Small intestine (tissue), 7 donors: ENCODE measurements around the gene TMEM18. TPM values are rescaled to one million over a fixed set of nuclear protein-coding genes. Genes with fewer than 3 reads are reported as not detected.
A peak's percentile ranks its signal among the peaks of the same experiment; 100 is the strongest.

Source experiments
- DNase-seq, 2 donors: peaks; one replicate each; pipeline versions ENCODE4 v3.0.0 to v3.0.0-alpha.2; 2013
- FAIRE-seq: peaks from 2 replicates; lab custom pipeline; 2012; peaks lifted over from hg19 to GRCh38; lab: Jason Lieb, UNC
- H3K27ac ChIP-seq, 3 donors: one replicate each; pipeline ENCODE4 v1.5.1; 2013; ENCODE audit warnings: low read length in 2 of 3, mild to moderate bottlenecking in 2 of 3, control low read depth in 1 of 3, inconsistent platforms in 1 of 3, low read depth in 1 of 3, moderate library complexity in 1 of 3
- H3K27me3 ChIP-seq, 3 donors: one replicate each; pipeline ENCODE4 v1.6.1; 2013; ENCODE audit warnings: low read length in 3 of 3, inconsistent platforms in 1 of 3; ENCODE audit not compliant: control insufficient read depth in 3 of 3, insufficient read depth in 3 of 3
- H3K36me3 ChIP-seq, 3 donors: one replicate each; pipeline ENCODE4 v1.6.1; 2013; ENCODE audit warnings: low read length in 3 of 3, inconsistent platforms in 1 of 3, low read depth in 1 of 3, mild to moderate bottlenecking in 1 of 3, moderate library complexity in 1 of 3; ENCODE audit not compliant: control insufficient read depth in 3 of 3, insufficient read depth in 2 of 3
- H3K4me1 ChIP-seq, 3 donors: one replicate each; pipeline ENCODE4 v1.6.1; 2013; ENCODE audit warnings: low read length in 2 of 3, inconsistent platforms in 1 of 3, low read depth in 1 of 3, mild to moderate bottlenecking in 1 of 3, moderate library complexity in 1 of 3; ENCODE audit not compliant: control insufficient read depth in 3 of 3, insufficient read depth in 2 of 3
- H3K4me3 ChIP-seq, 3 donors: one replicate each; pipeline ENCODE4 v1.5.1; 2013; ENCODE audit warnings: low read length in 3 of 3, control low read depth in 1 of 3, inconsistent platforms in 1 of 3, low read depth in 1 of 3, mild to moderate bottlenecking in 1 of 3, moderate library complexity in 1 of 3
- H3K9me3 ChIP-seq, 2 donors: one replicate each; pipeline ENCODE4 v1.6.1; 2013; ENCODE audit warnings: low read depth in 1 of 2, low read length in 1 of 2; ENCODE audit not compliant: control insufficient read depth in 2 of 2, insufficient read depth in 1 of 2
- WGBS, 3 donors: extraction: QIAGEN DNeasy Blood & Tissue Kit; methylation state at CpG; one replicate each; pipeline ENCODE4 v1.1.7; 2013; 5-methylcytosine and 5-hydroxymethylcytosine counted together
- polyA plus RNA-seq, 4 donors: library from polyadenylated mRNA; stranded (reverse) in 3 of 4; unstranded in 1 of 4; fragments of 200-250 nt in 3 of 4; fragments of 120-200 nt in 1 of 4; gene quantifications; one replicate each; pipeline versions ENCODE4 v1.2.1 to v1.2.3, GENCODE V29; 2013
- donor health status: healthy with polysubstance abuse.
- donor health status: control.
- donor health status: control.
- donor health status: Bipolar disorder and iron deficiency.
- donor health status: healthy.

Gene TMEM18
- polyA plus RNA-seq, 4 donors: 22.1 to 30.9 (median 25.8) TPM

DNA sequence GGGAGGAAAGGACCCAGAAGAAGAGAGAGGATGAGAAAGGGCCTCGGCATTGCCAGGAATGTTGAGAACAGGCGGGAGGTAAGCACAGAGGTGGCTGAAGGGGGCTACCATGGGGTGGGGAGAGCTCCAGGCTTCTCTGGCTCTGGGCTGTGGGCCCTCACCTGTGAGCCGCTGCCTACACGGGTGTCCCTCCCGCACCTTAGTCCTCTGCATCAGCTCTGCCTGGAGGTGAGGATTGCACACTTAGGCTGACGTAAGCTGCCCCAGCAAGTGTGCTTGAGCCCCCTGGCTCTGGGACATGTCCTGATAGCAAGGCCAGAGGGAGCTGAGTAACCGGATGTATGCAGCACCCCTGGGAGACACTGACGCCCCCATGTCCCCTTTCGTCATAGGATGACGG lies 33.9 kb downstream of the TMEM18 start:
- Histone ChIP-seq H3K4me3 (no peak overlapping the region), H3K27me3 (peaks cover 0 to 1% (median 0%) of the 10 kb centered on the region in 3 donors), H3K4me1 (no peaks in the 10 kb centered on the region), H3K9me3 (no peaks in the 10 kb centered on the region), H3K27ac (no peak overlapping the region), H3K36me3 (no peaks in the 10 kb centered on the region)
- DNase-seq: no peak
- WGBS, 3 donors: 80 to 88% (median 86%) methylated on average over 10 of the region's 10 CpGs
- no peak for FAIRE-seq

DNA sequence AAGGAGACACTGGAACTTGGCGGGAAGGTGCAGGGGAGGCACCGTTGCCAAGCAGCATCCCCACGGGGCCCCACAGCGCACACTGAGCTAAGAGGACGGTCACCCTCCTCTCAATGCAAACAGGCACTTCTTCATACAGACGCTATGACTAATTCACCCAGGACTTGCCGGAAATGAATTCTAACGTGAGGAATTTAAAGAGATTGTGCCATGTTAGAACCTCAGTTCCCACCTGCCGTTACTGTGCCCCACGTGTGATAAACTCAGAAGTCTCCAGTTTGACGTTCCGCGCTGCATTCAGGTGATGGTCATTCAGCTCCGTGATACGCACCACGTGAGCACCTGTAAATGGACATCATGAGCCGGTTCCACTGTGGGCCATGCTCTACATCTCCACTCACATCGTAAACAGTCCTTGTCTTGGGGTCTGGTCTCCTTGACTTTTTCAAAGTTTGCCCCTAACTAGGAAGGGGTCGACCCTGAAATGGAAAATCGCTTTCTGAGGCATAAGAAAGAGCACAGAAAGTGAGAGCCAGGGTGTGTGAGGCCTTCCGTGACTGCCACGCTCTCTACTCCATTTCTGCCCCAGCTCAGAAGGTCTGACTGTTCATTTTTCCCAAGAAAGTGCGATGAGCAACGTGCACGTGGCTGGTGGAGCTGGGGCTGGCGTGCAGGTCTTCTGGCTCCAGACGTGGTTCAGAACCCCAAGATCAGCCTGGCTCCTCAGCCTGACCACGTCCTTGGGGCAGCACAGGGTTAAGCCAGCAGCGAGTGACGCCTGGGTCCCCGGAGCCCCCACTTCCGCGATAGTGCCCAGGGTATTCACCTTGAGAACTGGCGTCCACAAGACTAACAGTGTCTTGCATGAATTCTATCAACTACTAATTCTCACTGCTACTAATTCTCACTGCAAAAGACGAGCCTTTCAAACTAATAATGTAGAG lies 35.1 kb downstream of the TMEM18 start:
- H3K36me3 ChIP-seq: no peaks in the 10 kb centered on the region
- no peak for FAIRE-seq
- 82 to 83% (median 83%) methylated on average over 35 of the region's 35 CpGs for WGBS, 3 donors
- no peak overlapping the region for H3K4me3 ChIP-seq
- no peaks in the 10 kb centered on the region for H3K4me1 ChIP-seq
- no peaks in the 10 kb centered on the region for H3K9me3 ChIP-seq
- H3K27ac ChIP-seq: no peak overlapping the region
- DNase-seq: no peak
- H3K27me3 ChIP-seq: peaks cover 0 to 1% (median 0%) of the 10 kb centered on the region in 3 donors

DNA sequence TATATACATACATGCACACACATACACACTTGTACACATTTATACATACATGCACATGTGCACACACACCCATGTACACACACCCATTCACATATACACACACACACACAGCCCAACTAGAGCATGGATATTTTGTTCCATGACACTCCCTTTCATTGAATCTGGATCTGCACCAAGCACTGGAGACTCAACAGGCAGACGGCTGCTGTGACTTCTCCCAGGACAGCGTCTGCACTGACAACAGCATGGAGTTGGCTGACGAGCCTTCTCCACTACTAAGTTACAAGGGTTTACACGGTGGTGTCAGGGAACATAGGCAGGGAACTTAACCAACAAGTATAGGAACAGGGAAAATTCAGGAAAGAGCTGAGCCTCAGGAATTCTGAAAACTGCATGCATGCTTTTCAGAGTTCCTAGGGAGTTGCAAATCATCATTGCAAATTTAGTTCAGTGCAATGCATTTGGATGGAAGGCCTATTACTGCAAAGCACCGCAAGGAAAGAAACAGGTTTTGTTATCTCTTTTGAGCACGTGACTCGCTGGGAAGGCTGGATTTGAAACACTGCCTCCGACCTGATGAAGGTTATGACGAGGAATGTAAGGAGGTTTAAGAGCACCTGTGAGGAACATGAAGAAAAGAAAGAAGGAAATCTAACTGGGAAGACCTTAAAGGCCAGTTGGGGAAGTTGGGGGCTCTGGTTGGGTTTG lies 35.9 kb downstream of the TMEM18 start:
- peak; percentile 5 to 28 for DNase-seq
- FAIRE-seq: no peak

GRCh38 chr2:639703-640102 lies 37.5 kb downstream of the TMEM18 start:
- H3K9me3 ChIP-seq: no peaks in the 10 kb centered on the region
- H3K27ac ChIP-seq: no peak overlapping the region
- H3K36me3 ChIP-seq: no peaks in the 10 kb centered on the region
- FAIRE-seq (no peak), DNase-seq (no peak)
- peaks cover 0 to 8% (median 0%) of the 10 kb centered on the region in 3 donors for H3K4me1 ChIP-seq
- H3K4me3 ChIP-seq: no peak overlapping the region
- 86 to 89% (median 88%) methylated on average over 6 of the region's 6 CpGs for WGBS, 3 donors
- no peaks in the 10 kb centered on the region for H3K27me3 ChIP-seq

More for the DNA sequence above, 35.9 kb downstream of the TMEM18 start:
- WGBS, 3 donors: 24 to 54% (median 38%) methylated on average over 9 of the region's 9 CpGs
- no peak overlapping the region for H3K27ac ChIP-seq
- peaks cover 0 to 4% (median 0%) of the 10 kb centered on the region in 3 donors for H3K4me1 ChIP-seq
- H3K9me3 ChIP-seq: no peaks in the 10 kb centered on the region
- no peak overlapping the region for H3K4me3 ChIP-seq
- H3K27me3 ChIP-seq: no peaks in the 10 kb centered on the region
- H3K36me3 ChIP-seq: no peaks in the 10 kb centered on the region

DNA sequence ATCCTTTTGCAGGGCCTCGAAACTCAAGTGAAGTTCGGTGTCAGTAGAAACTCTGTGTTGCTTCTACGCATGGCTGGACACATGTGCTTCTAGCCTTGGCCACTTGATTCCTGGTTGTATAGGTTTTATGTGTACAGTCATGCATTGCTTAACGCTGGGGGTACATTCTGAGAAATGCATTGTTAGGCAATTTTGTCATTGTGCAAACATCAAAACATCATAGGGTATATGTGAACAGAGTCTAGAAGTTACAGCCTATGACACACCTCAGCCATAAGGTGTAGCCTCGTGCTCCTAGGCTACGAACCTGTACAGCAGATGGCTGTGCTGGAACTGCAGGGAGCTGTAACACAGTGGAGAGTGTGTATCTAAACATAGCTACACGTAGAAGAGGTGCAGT lies 39.4 kb downstream of the TMEM18 start:
- no peak for FAIRE-seq
- no peaks in the 10 kb centered on the region for H3K27me3 ChIP-seq
- no peaks in the 10 kb centered on the region for H3K9me3 ChIP-seq
- H3K36me3 ChIP-seq: no peaks in the 10 kb centered on the region
- DNase-seq: no peak
- H3K4me1 ChIP-seq: peaks cover 0 to 12% (median 0%) of the 10 kb centered on the region in 3 donors
- no peak overlapping the region for H3K4me3 ChIP-seq
- no peak overlapping the region for H3K27ac ChIP-seq
- WGBS, 3 donors: 53 to 68% (median 64%) methylated on average over 7 of the region's 7 CpGs

DNA sequence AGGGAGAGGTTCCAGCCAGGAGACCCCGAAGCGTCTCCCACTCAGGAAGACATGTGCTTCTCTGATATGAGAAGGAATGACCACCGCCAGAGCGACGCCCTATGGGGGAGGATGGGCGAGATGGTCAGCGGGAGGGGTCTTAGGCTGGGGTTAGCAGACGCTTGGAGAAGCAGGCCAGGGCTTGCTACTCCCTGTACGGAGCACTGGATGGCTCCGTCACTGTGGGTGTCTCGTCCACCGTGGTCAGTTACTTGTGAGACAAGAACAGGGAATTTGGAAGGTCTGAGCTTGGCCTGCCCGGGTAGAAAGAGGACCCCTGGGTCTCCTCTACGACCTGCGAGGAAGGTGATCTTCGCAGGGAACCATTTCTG lies 39.8 kb downstream of the TMEM18 start:
- 67 to 71% (median 71%) methylated on average over 16 of the region's 16 CpGs for WGBS, 3 donors
- Histone ChIP-seq H3K4me3 (no peak overlapping the region), H3K27ac (no peak overlapping the region), H3K4me1 (peaks cover 0 to 12% (median 0%) of the 10 kb centered on the region in 3 donors), H3K9me3 (no peaks in the 10 kb centered on the region), H3K27me3 (no peaks in the 10 kb centered on the region), H3K36me3 (no peaks in the 10 kb centered on the region)
- DNase-seq (no peak), FAIRE-seq (no peak)

DNA sequence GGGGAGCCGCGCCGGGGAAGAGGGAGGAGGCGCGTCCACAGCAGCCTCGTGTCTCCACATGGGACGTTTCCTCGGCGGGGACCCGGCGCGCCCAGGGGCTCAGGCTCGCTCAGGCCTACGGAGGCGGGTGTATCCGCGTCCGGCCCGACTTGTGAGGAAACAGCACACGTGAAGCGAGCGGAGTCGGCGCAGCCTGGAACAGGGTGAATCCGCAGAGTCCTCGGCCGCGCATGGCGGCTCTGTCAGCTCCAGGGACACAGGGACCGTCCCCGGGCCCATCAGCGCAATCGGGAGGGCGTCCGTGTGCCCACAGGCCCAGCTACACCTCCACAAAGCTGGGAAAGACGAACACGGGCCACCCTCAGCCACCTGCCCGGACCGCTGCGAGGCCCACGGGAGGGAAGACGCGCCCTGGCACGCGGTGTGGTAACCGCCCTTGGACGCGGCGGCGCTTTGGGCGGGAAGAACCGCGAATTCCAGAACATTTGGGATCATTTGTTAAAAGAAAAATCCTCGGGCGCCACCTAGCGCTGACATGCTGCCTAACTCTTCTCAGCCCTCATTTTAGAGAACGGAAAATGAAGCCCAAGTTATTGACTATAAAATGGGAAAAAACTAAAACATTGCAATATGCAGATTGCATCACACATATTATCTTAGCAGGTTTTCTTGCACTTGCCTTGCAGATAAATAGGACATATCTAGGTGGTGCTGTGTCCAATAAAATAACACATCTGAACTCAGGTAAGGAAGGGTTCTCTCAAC lies 40.4 kb downstream of the TMEM18 start:
- Histone ChIP-seq H3K36me3 (no peaks in the 10 kb centered on the region), H3K4me1 (peaks cover 0 to 12% (median 0%) of the 10 kb centered on the region in 3 donors), H3K9me3 (no peaks in the 10 kb centered on the region), H3K27ac (no peak overlapping the region), H3K27me3 (no peaks in the 10 kb centered on the region), H3K4me3 (peak overlapping the region in 2 of 3 donors; percentile 0 to 13)
- DNase-seq: peak; percentile 63 to 78
- 22 to 38% (median 28%) methylated on average over 56 to 57 of the region's 57 CpGs for WGBS, 3 donors
- FAIRE-seq: no peak
